Measurements from ENCODE around the gene STOML3.

The STOML3 gene

DNA sequence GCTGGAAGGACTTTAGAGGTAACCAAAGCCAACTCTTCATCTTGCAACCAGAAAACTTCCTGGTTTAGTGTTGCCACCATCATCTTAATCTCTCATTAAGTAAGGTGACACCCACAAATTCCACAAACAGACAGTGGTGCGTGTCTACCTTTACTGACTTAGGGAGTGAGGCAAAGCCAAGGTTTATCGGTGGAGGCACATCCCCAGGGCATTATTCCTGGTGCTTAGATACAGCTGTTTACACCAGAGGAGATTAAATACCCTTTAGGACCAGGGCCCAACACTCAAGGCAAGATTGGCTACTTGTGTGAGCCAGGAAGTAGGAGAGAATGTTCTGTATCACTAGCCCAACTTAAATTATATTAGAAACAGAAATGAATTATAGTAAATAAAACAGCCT is 9.5 kb downstream of the STOML3 start:
- no peak for DNase-seq (ENCODE audit: low read depth, low spot score)

DNA sequence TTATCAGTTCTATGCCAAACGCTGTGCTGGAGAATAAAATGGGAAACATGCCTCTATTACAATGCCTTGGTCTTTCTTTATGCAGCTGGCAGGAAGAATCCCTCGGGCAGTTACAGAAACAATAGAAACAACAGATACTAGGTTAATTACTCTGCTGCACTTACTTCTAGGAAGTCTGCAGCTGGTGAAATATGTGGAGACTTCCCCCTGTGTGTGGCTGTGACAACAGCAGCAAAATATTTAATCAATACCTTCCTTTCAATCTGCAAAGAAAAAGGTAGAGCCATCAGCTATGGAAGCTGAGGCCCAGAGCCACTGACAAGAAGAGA is 9.9 kb downstream of the STOML3 start:
- DNase-seq (ENCODE audit: low read depth, low spot score) = no peak

DNA sequence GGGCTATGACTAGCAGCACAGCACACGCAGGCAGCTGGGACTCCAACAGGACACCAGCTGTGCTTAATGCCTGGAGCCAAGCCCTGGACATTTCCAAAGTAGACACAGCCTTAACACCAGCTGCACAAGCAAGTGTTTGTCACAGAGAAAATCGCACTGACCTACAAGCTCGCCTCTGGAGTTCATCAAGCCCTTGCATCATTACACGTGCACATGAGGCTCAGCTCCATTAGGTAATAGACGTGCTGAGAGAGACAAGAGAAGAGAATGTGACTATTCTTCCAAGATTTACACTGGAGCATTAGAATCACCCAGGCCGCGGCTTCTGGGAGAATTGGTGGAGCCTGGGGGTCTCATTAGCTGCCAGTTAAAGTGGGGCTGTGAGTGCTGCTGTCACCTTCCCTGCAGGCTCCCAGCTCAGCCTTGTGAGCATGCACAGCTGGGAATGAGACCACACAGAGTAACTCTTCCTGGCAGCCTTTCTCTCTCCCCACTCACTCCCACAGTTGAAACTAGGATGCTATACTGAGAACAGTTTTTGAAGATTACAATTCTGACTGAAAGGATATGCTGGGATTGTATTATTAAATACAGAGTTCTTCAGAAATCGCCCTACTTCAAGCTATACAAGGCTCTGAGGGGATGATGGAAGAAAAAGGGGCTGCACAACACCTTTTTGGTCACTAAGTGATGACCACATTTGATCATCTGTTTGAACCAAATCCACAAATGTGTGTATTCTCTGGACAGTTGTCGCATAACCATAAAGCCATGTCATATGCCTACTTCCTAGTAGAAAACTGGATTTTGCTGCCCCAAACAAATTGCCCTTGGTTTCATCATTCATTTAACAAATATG is 10.5 kb downstream of the STOML3 start:
- no peak for DNase-seq (ENCODE audit: low read depth, low spot score)

DNA sequence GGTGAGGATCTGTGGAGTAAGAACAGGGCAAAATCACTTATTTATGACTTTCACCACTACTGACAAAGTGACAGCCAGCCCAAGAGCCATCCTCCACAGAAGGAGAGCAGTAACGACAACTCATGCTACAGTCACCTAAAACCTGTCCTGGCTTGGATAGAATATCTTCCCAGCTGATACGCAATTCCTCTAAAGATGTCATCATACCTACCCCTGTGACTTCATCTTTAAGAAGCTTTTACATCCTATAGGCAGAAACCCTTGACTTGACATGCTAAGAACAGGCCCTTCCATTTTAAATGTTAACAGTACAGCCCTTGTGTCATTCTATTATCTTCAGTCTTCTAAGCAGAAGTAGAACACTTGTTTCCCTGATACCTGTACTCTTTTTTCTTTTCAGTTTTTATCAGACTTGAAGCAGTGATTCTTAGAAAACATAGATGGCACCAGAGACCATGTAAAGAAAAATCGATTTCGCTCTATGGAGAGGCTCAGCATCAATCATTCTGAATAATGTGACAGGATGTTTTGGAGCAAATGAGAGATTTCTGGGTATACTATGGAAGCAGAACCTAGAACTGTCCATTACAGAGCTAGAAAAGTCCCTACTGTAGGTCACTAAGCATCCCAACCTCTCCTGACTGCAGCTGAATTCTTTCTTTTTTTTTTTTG is 20.1 kb downstream of the STOML3 start:
- no peak for DNase-seq (ENCODE audit: low read depth, low spot score)

DNA sequence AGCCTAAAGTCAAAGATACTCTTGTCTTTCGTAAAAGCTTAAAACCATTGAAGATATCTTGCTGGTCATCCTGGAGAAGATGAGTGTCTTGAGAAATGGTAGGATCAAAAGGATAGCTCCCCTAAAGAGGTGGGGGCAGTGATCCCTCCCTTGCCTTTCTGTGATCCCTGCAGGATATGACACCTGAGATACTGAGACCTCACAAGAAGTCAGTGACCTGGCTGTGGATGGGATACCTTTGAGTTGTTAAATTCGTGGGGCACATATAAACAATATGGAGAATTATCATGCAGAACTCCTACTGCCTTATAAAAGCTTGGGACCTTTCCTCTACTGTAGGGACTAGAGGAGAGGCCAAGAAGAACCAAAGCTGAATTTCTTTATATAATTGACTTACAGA is 21.4 kb downstream of the STOML3 start:
- no peak for DNase-seq (ENCODE audit: low read depth, low spot score)

DNA sequence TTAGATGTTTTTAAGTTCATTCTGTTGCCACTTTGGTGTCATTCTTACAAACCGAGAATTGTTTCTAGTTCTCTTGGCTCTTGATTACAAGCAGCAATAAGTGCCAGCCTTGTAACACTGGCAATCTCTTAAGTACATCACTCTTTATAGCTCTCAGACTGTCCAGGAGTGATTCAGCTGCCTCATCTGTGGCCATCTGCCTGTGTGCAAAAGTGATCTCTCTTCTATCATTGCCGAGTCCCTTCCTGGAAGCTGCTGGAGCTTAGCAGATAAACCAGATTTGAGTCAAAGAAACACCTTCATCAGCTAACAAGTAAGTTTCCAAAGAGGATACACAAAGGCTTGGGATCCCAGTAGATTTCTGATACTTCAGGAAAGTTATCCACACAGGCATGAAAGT is 23.2 kb downstream of the STOML3 start:
- no peak for DNase-seq (ENCODE audit: low read depth, low spot score)

DNA sequence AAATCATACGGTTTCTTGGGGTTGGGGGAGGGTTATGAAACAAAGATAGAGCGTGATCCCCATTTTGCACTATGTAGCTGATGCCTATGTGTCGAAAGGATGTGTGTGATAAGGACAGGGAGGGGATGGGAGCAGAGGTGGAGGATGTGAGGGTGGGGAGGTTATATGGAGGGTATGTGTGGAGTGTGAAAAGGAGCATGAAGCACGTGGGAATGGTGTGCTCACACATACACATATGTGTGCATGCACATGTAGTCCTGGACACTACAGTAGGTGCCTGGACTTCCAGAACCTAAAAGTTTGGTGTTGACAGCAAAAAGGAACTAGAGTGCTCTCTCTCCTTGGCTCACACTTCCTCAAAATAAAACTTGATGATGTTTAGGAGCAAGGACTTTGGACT is 25.4 kb downstream of the STOML3 start:
- DNase-seq (ENCODE audit: low read depth, low spot score) = no peak

DNA sequence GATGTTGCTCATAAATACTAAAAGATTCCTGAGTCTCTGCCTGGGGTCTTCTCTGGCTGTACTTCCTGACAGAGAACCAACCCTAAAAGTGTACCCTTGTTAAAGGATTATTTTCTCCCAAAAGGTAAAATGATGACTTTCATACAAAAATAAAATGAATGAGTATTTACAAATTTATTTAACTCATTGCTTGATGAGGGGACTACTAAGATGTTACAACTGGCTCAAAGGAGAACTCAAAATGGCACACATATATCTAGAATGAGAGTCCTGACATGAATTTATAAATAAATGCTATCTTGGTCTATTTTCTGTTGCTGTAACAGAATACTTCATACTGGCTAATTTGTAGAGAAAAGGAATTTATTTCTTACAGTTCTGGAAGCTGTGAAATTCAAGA is 30.5 kb downstream of the STOML3 start:
- no peak for DNase-seq (ENCODE audit: low read depth, low spot score)

DNA sequence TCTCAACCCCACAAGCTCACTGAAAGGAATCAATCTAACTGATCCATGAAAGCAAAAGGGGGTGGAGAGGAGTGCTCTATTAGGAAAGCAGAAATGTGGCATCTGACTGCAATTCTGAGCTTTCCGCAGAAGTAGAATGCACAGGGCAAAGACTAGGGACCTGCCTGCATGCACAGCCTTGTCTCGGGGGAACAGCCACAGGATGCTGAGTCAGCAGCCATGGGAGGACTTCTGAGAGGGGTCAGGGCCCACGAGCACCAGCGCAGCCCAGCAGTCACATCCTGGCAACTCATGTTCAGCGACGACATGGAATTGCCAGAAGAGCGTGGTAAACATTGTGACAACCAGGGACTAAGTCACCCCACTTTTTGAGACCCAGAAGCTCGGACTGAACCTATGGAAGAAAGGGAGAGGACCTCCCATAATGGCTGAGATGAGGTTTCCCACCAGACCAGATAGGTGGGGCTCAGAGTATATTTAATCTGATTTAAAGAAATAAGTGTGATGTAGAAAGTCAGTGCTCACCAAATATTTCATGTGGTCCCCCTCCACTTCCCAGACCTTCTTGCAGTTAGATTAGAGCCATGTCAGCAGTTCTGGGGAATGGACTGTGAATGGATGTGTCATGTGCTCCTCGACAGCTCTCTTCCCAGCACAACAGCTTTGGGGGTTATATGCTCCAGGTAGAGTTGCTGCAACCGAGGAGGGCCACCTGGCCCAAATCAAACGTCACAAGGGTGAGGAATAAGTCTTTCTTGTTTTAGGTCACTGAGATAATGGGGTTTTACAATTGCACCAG is 32.6 kb downstream of the STOML3 start:
- DNase-seq (ENCODE audit: low read depth, low spot score) = no peak

DNA sequence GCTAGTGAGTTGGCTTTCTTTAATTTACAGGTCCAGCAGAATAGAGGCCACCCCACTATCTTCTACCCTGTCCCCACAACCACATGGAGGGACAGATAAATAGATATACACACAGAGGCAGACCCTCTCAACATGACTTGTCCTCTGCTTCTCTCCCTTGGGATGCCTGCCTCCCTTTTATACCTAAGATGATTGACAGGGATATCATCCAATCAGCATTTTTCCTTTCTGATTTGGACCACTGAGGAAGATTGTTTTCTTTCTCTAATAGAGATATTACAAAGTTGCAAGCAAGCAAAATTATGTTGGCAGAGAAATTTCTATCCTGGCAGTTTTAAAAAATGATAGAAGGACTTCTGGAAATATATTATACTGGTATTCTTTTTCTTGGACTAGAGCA is 35.8 kb downstream of the STOML3 start:
- no peak for DNase-seq (ENCODE audit: low read depth, low spot score)

DNA sequence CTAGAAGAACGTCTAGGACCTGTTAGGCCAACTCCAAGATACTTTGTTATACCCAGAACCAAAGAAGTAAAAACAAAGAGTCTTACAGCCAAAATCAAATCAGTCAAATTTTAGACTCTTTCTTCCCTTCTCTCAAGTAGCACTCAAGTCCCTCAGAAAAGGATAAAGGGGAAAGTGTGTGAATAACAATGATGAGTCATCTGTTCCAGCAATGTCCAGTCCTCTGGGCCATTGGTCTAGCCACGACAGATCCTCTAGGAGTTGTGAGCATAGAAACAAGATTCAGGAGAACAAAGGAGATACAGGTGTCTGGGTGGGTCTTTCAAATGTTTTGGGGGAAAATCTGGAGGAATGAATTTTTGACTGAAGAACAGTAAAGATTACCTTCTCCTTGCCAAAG is 36.3 kb downstream of the STOML3 start:
- no peak for DNase-seq (ENCODE audit: low read depth, low spot score)

DNA sequence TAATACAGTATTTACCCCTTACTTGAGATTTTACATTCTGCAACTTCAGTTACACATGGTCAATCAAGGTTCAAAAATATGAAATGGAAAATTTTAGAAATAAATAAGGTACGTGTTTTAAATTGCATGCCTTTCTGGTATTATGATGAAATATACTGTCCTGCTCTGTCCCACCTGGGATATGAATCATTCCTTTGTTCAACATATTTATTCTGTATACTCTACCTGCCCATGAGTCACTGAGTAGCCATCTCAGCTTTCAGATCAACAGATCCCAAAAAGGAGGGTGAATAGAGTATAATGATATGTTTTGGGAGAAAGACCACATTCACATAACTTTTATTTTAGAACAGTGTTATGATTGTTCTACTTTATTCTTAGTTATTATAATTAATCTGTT is 37.8 kb downstream of the STOML3 start:
- no peak for DNase-seq (ENCODE audit: low read depth, low spot score)

DNA sequence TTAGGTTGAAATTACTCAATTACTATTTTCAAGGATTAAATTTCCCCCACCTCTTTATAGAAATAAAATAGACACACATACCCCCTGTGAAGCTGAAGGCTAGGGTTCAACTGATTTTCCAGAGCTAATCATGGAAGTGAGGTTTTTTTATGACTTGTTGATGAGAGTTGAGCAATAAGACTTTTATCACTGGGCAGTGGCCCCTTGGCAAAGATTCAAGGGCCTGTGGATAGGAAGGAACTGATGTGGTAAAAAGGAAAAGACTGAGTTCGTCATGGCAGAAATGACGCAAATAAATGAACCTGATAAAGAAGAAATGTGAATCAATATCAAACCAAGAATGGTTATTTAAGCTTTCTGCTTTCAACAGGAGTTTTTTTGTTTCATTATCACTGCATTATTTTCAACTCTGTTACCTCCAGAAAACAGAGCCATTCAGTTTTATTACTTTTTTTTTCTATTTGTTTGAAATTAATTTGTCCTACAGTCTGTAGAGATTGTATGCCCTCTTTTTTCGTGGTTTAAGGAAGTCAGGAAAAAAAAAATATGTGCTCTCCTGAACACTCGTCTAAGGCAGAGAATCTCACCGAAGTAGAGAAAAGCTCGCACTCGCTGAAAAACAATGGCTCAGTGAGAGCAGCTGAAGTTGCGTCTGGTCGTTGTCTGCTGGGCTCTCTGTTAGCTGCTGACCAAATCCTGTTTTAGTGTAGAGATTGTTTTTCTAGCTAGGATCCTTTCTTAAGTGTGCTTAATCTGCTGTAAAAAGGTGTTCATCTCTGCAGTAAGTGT is 38.9 kb downstream of the STOML3 start:
- DNase-seq (ENCODE audit: low read depth, low spot score) = no peak

DNA sequence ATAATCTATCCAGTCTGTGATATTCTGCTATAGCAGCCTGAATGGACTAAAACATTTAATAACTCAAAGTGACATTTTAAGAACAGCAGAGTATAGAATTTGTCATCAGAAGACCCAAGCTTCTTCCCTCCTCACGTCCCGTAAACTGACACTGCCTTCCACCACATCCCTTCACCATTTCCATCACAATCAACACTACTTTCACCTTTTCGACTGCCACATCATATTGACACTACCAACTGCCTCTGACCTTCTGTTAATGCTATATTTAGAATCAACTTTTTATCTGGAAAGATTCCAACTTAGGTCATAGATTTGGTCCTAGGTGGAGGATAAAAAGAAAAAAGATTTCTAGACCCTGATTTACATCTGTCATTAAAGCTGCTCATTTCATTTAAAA is 39.6 kb downstream of the STOML3 start:
- DNase-seq (ENCODE audit: low read depth, low spot score) = no peak

DNA sequence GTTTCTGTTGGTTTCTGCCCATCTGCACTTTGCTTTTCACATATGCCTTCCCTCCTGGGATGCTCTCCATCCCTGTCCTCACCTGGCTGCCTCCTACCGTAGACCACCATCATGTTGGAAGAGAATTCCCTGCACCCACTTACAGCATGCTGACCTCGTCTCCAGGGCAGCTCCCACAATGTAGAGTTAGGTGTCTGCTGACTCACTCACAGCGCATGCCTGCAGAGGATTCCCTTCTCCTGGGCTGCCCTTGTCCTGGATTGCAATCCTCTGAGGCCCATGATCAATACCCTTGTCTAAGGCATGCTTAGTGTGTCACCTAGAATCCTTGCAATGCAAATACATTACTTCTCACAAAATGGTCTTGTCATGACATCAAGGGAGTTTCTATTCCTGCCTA is 43.6 kb downstream of the STOML3 start:
- no peak for DNase-seq (ENCODE audit: low read depth, low spot score)

DNA sequence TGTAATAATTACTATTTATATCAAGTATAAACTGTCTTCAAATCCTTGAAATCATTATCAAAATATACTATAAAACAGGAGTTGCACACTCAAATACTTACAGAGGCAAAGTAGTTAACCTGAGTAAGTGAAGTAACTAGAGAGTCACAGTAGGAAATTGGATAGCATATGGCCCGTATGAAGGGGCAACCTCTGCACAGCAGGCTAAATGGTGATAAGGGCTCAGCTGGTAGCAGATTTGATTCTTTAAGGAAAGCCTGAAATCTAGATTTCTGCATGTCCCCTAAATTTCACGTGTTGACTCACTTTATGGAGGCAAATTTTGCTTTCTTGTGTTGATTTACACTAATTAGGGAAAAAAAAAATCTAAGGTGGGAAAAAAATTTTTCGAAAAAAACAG is 46.4 kb downstream of the STOML3 start:
- no peak for DNase-seq (ENCODE audit: low read depth, low spot score)

DNA sequence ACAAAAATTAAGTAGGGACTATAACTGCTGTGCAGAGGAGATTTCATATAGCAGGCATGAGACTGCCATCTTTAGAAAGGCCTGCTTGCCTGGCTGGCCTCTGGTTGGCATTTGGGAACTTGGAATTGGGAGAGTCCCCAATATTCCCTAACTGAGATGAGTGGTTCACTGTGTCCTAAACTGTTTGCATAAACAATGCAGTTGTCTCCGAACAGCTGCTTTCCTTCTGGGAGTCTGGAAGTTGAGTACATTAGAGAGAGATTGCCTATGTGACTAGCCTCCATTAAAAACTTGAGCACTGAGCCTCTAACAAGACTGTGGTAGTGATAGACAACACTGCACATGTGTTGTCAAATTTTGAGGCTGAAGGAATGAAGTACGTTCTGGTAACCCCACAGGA is 47.4 kb downstream of the STOML3 start:
- no peak for DNase-seq (ENCODE audit: low read depth, low spot score)

DNA sequence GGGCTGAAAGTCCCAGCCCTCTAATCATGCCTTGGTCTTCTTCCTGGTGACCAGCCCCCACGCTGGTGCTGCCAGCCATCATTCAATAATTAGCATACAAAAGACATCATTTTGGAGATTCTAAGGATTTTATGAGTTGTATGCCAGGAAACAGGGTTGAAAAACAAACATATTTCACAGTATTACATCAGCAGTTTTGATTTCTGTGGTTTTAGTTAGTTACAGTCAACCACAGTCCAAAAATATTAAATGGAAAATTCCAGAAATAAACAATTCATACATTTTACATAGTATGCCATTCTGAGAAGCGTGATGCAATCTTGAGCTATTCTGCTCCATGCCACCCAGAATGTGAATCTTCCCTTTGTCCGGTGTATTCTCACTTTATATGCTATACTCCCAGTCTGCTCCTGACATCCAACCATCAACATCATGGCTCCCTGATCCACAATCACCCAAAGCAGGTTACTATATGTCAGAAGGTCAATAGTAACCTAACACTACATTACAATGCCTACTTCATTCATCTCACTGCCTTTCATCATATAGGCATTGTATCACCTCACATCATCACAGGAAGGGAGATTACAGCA is 49.2 kb downstream of the STOML3 start:
- no peak for DNase-seq (ENCODE audit: low read depth, low spot score)

DNA sequence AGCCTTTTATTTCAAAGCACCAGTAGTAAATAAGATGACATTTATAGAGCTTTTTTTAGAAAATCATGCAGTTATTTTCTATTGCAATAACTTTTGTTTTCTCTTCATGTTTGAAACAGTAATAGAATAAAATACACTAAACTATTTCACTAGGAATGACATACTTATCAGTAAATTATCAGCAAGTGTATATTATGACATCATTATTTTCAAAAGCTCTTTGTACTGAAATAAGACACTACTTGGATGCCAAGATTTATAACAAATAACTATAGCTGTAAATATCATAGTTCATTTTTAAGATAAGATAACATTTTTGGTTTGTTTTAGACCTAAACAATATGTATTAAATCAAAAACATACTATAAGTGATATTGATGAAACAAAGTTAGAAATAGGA is 56.8 kb downstream of the STOML3 start:
- no peak for DNase-seq (ENCODE audit: low read depth, low spot score)

DNA sequence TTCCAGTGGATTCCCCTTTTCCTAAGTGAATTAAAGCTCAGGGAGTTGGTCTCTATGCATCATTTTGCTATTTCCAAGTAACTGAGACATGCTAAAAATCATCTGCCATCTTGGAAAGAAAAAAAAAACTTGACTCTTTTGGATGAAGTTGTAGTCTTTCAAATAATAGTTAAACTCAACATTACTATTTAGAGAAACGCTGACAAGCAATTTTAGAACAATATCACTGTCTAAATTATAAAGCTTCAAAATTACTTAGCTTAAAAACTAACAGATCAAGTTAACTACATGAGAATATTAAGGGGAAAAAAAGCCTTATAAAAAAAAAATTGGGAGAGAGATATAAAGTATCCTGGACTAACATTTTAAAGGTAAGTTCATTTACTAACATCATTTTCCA is 68.5 kb downstream of the STOML3 start:
- no peak for DNase-seq (ENCODE audit: low read depth, low spot score)

DNA sequence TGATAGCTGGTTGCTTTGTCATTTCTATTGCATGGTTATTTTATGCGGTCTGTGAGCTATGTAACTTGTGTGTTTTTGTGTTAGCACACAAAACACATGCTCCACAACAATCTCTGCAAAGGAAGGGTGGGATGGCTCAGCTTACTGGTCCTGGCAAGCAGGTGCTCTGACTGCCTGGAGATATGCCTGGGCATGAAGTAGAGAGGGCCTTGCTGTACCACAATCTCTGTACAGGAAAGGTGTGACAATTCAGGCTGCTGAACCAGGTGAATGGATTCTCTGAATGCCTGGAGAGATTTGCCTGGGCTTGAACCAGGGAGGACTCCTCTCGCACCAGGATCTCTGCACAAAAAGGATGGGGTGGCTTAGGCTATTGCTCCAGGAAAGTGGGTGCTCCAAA is 69.5 kb downstream of the STOML3 start:
- DNase-seq (ENCODE audit: low read depth, low spot score) = no peak

Measured in activated CD4-positive, CD25-positive, alpha-beta regulatory T cell treated with anti-CD3 and anti-CD28 coated beads, Interleukin-2, amount 50 U/mL, for 16 hours (primary cell).